Measurements from ENCODE around the gene WNT1.

- TF ChIP-seq EP300 (IDR thresholded peaks at IDR 0.05; ENCODE audit: low read depth) = no peak
- TF ChIP-seq, protein P1, sequence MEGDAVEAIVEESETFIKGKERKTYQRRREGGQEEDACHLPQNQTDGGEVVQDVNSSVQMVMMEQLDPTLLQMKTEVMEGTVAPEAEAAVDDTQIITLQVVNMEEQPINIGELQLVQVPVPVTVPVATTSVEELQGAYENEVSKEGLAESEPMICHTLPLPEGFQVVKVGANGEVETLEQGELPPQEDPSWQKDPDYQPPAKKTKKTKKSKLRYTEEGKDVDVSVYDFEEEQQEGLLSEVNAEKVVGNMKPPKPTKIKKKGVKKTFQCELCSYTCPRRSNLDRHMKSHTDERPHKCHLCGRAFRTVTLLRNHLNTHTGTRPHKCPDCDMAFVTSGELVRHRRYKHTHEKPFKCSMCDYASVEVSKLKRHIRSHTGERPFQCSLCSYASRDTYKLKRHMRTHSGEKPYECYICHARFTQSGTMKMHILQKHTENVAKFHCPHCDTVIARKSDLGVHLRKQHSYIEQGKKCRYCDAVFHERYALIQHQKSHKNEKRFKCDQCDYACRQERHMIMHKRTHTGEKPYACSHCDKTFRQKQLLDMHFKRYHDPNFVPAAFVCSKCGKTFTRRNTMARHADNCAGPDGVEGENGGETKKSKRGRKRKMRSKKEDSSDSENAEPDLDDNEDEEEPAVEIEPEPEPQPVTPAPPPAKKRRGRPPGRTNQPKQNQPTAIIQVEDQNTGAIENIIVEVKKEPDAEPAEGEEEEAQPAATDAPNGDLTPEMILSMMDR (IDR thresholded peaks at IDR 0.05) = no peak
These were observed 47.6 kb upstream of the WNT1 start for GRCh38 chr12:48930475-48930874.

Data from transverse colon (tissue), 3 donors.